Kidney (tissue), 14 donors: ENCODE data around the gene C4BPA. TPM values are rescaled to one million over a fixed set of nuclear protein-coding genes. Genes with fewer than 3 reads are reported as not detected.

Experiments used
- DNase-seq, 5 donors: peaks; one replicate each; pipeline ENCODE4 v3.0.0-alpha.2; 2013 to 2020
- FAIRE-seq: peaks from 2 replicates; lab custom pipeline; 2012; peaks lifted over from hg19 to GRCh38; lab: Jason Lieb, UNC
- H3K27ac ChIP-seq, 2 donors: one replicate each; pipeline ENCODE4 v1.7.0; 2013; ENCODE audit warnings: low read depth in 2 of 2, low read length in 2 of 2, inconsistent platforms in 1 of 2
- H3K27me3 ChIP-seq: one replicate; pipeline ENCODE4 v1.7.1; 2013; ENCODE audit warnings: low read length, inconsistent platforms; ENCODE audit not compliant: control insufficient read depth, insufficient read depth
- H3K36me3 ChIP-seq, 3 donors: one replicate each; pipeline versions ENCODE4 v1.7.0 to v1.7.1; 2013; ENCODE audit warnings: low read length in 3 of 3, control low read depth in 1 of 3, inconsistent platforms in 1 of 3; ENCODE audit not compliant: insufficient read depth in 3 of 3, control insufficient read depth in 2 of 3
- H3K4me1 ChIP-seq, 3 donors: one replicate each; pipeline versions ENCODE4 v1.7.0 to v1.7.1; 2013; ENCODE audit warnings: low read length in 3 of 3, inconsistent platforms in 1 of 3, low read depth in 1 of 3; ENCODE audit not compliant: control insufficient read depth in 2 of 3, insufficient read depth in 2 of 3
- H3K4me3 ChIP-seq, 3 donors: one replicate each; pipeline versions ENCODE4 v1.7.0 to v1.8.1; 2013; ENCODE audit warnings: low read length in 3 of 3, control low read depth in 1 of 3, inconsistent platforms in 1 of 3
- H3K9ac ChIP-seq, 3 donors: one replicate each; pipeline versions ENCODE4 v1.7.0 to v1.7.1; 2013; ENCODE audit warnings: low read length in 3 of 3, control low read depth in 1 of 3, inconsistent platforms in 1 of 3
- H3K9me3 ChIP-seq, 3 donors: one replicate each; pipeline versions ENCODE4 v1.7.0 to v1.7.1; 2013; ENCODE audit warnings: low read length in 3 of 3, control low read depth in 1 of 3, inconsistent platforms in 1 of 3; ENCODE audit not compliant: control insufficient read depth in 2 of 3, insufficient read depth in 1 of 3
- intact Hi-C: fragments of 100-400 bp; cut with DNase I; formaldehyde crosslinking; loops from one replicate; pipeline ENCODE4 v1.11.1; 2022
- polyA plus RNA-seq: library from polyadenylated mRNA; stranded (reverse); fragments of 350-450 nt; fragmentation: Illumina TruSeq; extraction: RNeasy Lipid Tissue Mini Kit (QIAGEN cat#74804); gene quantifications from one replicate; pipeline ENCODE4 v1.2.3, GENCODE V29; 2014; ENCODE audit warnings: low read depth, low replicate concordance; ENCODE audit not compliant: insufficient read depth
- total RNA-seq: library from RNA; stranded (reverse); fragmentation: NEBNext Ultra II Directional; extraction: Animal tissue kit (Norgen Biotek cat#: 25700); gene quantifications from one replicate; pipeline ENCODE4 v1.2.1, GENCODE V29; 2021
- TF ChIP-seq, protein P1 (sequence below): IDR thresholded peaks from 3 replicates; pipeline ENCODE4 v1.5.1; 2012; ENCODE audit warnings: mild to moderate bottlenecking, moderate library complexity, borderline replicate concordance; ENCODE audit not compliant: insufficient read depth; ENCODE audit errors: extremely low read depth
- donor health status: control.
- donor health status: control.
- donor health status: control.
- donor health status: control.
- donor health status: control.
- donor health status: DM: yes; HTN: yes; CAD: no.
- donor health status: Normal renal cell carcinoma (clear cell type).

The C4BPA gene
- total and polyA plus RNA-seq, 2 donors from 2014 or later, result 45.7 TPM; not detected in 1

DNA sequence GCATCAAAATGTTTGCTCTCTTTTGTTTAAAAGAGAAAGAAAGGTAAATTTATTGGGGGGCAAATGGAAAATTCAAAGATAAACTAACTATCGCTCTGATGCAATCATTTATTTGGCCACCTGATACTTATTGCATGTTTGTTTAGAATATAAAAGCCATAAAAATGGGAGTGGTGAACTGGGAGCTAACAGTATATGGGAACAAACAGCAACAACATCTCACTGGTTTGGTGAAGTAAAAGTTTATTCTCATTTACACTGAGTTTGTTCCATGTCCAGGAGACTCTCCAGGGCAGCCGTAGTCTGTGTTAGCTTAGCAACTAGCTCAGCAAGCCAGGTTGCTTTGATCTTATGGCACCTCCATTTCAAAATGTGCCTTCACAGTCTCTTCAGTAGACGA, 20.4 kb downstream of the C4BPA start:
- DNase-seq, result no peak
- no peaks in the 10 kb centered on the region for H3K27me3 ChIP-seq
- intact Hi-C loops, result no loop called here
- TF ChIP-seq, protein P1, sequence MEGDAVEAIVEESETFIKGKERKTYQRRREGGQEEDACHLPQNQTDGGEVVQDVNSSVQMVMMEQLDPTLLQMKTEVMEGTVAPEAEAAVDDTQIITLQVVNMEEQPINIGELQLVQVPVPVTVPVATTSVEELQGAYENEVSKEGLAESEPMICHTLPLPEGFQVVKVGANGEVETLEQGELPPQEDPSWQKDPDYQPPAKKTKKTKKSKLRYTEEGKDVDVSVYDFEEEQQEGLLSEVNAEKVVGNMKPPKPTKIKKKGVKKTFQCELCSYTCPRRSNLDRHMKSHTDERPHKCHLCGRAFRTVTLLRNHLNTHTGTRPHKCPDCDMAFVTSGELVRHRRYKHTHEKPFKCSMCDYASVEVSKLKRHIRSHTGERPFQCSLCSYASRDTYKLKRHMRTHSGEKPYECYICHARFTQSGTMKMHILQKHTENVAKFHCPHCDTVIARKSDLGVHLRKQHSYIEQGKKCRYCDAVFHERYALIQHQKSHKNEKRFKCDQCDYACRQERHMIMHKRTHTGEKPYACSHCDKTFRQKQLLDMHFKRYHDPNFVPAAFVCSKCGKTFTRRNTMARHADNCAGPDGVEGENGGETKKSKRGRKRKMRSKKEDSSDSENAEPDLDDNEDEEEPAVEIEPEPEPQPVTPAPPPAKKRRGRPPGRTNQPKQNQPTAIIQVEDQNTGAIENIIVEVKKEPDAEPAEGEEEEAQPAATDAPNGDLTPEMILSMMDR, result no peak
- H3K27ac ChIP-seq, result no peak overlapping the region
- H3K9me3 ChIP-seq, result peaks cover 0 to 17% (median 0%) of the 10 kb centered on the region in 3 donors
- no peak for FAIRE-seq
- H3K4me3 ChIP-seq, result no peak overlapping the region
- no peaks in the 10 kb centered on the region for H3K4me1 ChIP-seq
- no peak overlapping the region for H3K9ac ChIP-seq
- H3K36me3 ChIP-seq, result no peaks in the 10 kb centered on the region

DNA sequence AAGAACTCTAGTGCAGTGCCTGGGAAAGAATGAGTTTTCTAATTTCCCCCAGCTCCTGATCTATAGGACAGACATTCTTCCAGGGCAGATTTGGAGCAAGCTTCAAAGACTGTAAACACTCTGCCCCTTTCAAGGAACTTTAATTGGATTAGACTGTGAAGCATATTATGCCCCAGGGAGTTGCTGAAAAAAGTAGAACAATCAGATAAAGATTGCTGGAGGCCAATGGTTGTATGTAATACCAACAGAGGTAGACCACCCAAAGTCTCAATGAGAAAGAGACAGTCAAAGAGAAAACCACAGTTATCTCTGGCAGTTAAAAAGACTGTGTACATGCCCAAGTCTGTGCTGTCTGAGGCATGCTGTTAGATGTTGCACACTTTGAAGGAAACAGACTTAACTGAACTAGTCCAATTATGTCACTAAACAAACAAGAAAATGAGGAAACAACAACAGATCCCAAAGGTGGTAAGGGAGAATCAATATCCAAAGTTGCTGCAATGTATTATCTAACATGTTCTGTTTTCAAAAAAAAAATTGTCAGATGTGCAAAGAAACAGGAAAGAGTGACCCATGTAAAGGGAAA, 24.4 kb downstream of the C4BPA start:
- Histone ChIP-seq H3K4me1 (no peaks in the 10 kb centered on the region), H3K9me3 (peaks cover 0 to 21% (median 4%) of the 10 kb centered on the region in 3 donors), H3K27ac (no peak overlapping the region), H3K36me3 (no peaks in the 10 kb centered on the region), H3K27me3 (no peaks in the 10 kb centered on the region), H3K4me3 (no peak overlapping the region), H3K9ac (no peak overlapping the region)
- DNase-seq (no peak), FAIRE-seq (no peak)
- TF ChIP-seq, protein P1, result no peak
- intact Hi-C loops, result no loop called here

DNA sequence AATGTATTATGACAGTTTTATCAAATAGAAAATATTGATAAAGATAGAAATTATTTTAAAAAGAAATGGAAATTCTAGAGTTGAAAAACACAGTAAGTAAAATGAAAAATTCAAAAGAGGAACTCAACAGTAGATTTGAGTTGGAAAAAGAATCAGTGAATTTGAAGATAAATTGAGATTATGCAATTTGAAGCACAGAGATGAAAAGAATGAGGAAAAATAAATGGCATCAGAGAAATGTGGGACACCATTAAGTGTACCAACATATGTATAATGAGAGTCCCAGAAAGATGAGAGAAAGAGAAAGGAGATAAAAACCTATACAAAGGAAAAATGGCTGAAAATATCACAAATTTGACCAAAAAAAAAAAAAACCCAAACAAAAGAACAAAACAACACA, 25.0 kb downstream of the C4BPA start:
- DNase-seq (no peak), FAIRE-seq (no peak)
- H3K9me3 ChIP-seq, result peaks cover 0 to 21% (median 4%) of the 10 kb centered on the region in 3 donors
- H3K27me3 ChIP-seq, result no peaks in the 10 kb centered on the region
- no peak overlapping the region for H3K27ac ChIP-seq
- H3K9ac ChIP-seq, result no peak overlapping the region
- intact Hi-C loops, result no loop called here
- no peak overlapping the region for H3K4me3 ChIP-seq
- H3K36me3 ChIP-seq, result no peaks in the 10 kb centered on the region
- no peaks in the 10 kb centered on the region for H3K4me1 ChIP-seq
- TF ChIP-seq, protein P1, result no peak
